MM.1S (cell line): ENCODE data around the gene TMEM229B.
"Not testable (repeated sequence)": the region's sequence is repeated elsewhere in the genome, so short reads cannot be mapped to it uniquely, and the experiment has no call there.

Experiments
- DNase-seq: peaks from one replicate; pipeline ENCODE4 v3.0.0-alpha.2; 2015
- H2AFZ ChIP-seq: fragments of 300-600 bp; sonication (generic); 2 replicates; pipeline ENCODE4 v1.6.0; 2016; ENCODE audit warnings: antibody characterized with exemption, low read length
- H3F3A ChIP-seq: fragments of 300-600 bp; sonication (generic); 2 replicates; pipeline ENCODE4 v1.6.1; 2016; ENCODE audit warnings: mild to moderate bottlenecking, antibody characterized with exemption, low read length, moderate library complexity, mixed read lengths; ENCODE audit not compliant: insufficient read depth
- H3K27ac ChIP-seq: fragments of 300-600 bp; sonication (generic); 2 replicates; pipeline ENCODE4 v1.5.1; 2016; ENCODE audit warnings: mild to moderate bottlenecking, low read length
- H3K27me3 ChIP-seq: fragments of 300-600 bp; sonication (generic); replicated peaks from 2 replicates; pipeline ENCODE4 v1.6.0; 2016; ENCODE audit warnings: low read length; ENCODE audit not compliant: insufficient read depth
- H3K36me3 ChIP-seq: fragments of 300-600 bp; sonication (generic); replicated peaks from 2 replicates; pipeline ENCODE4 v1.6.1; 2016; ENCODE audit warnings: mild to moderate bottlenecking, low read length, mixed read lengths; ENCODE audit not compliant: insufficient read depth
- H3K4me1 ChIP-seq: fragments of 300-600 bp; sonication (generic); 2 replicates; pipeline ENCODE4 v1.6.1; 2016; ENCODE audit warnings: low read length, mixed read lengths
- H3K4me2 ChIP-seq: fragments of 300-600 bp; sonication (generic); 2 replicates; pipeline ENCODE4 v1.6.0; 2016; ENCODE audit warnings: low read depth, low read length
- H3K4me3 ChIP-seq: fragments of 300-600 bp; sonication (generic); 2 replicates; pipeline ENCODE4 v1.5.1; 2016; ENCODE audit warnings: low read length, mixed read lengths
- H3K79me2 ChIP-seq: fragments of 300-600 bp; sonication (generic); 2 replicates; pipeline ENCODE4 v1.6.1; 2016; ENCODE audit warnings: mixed run types, low read length, mixed read lengths
- H3K9ac ChIP-seq: fragments of 300-600 bp; sonication (generic); 2 replicates; pipeline ENCODE4 v1.6.1; 2016; ENCODE audit warnings: low read length, mixed read lengths
- H3K9me2 ChIP-seq: fragments of 300-600 bp; sonication (generic); replicated peaks from 2 replicates; pipeline ENCODE4 v1.6.1; 2016; ENCODE audit warnings: mild to moderate bottlenecking, low read length, mixed read lengths; ENCODE audit not compliant: insufficient read depth
- H3K9me3 ChIP-seq: fragments of 300-600 bp; sonication (generic); replicated peaks from 2 replicates; pipeline ENCODE4 v1.6.1; 2016; ENCODE audit warnings: mild to moderate bottlenecking, low read length, mixed read lengths; ENCODE audit not compliant: insufficient read depth
- H4K20me1 ChIP-seq: fragments of 300-600 bp; sonication (generic); 2 replicates; pipeline ENCODE4 v1.6.1; 2016; ENCODE audit warnings: mild to moderate bottlenecking, low read length, moderate library complexity, mixed read lengths; ENCODE audit not compliant: insufficient read depth
- CTCF ChIP-seq: fragments of 300-600 bp; sonication (generic); IDR thresholded peaks from 2 replicates; pipeline ENCODE4 v1.5.1; 2016; ENCODE audit warnings: antibody characterized with exemption, low read length, mixed read lengths
- EZH2 ChIP-seq: fragments of 300-600 bp; sonication (generic); optimal IDR thresholded peaks from 2 replicates; pipeline ENCODE3; 2017; ENCODE audit warnings: low read depth, mild to moderate bottlenecking, antibody characterized with exemption, low read length, mixed read lengths
- EZH2phosphoT487 ChIP-seq: fragments of 300-600 bp; sonication (generic); IDR thresholded peaks from 2 replicates; pipeline ENCODE4 v1.6.1; 2018; ENCODE audit warnings: antibody characterized with exemption, low read length

Gene TMEM229B

GRCh38 chr14:67457782-67458181 is 30.7 kb downstream of the TMEM229B start:
- no peaks in the 10 kb centered on the region for H3K9me2 ChIP-seq
- no peak overlapping the region for H2AFZ ChIP-seq
- H3K4me1 ChIP-seq, result no peaks in the 10 kb centered on the region
- no peaks in the 10 kb centered on the region for H3K79me2 ChIP-seq
- no peak overlapping the region for H3K4me3 ChIP-seq
- H3K27me3 ChIP-seq, result no peaks in the 10 kb centered on the region
- H3F3A ChIP-seq, result no peaks in the 10 kb centered on the region
- no peak overlapping the region for H3K9ac ChIP-seq
- no peaks in the 10 kb centered on the region for H3K36me3 ChIP-seq
- no peak overlapping the region for H3K27ac ChIP-seq
- no peak for TF ChIP-seq EZH2phosphoT487
- TF ChIP-seq EZH2, result no peak
- TF ChIP-seq CTCF, result no peak
- H4K20me1 ChIP-seq, result no peaks in the 10 kb centered on the region
- DNase-seq, result no peak
- no peaks in the 10 kb centered on the region for H3K9me3 ChIP-seq
- H3K4me2 ChIP-seq, result no peak overlapping the region

DNA sequence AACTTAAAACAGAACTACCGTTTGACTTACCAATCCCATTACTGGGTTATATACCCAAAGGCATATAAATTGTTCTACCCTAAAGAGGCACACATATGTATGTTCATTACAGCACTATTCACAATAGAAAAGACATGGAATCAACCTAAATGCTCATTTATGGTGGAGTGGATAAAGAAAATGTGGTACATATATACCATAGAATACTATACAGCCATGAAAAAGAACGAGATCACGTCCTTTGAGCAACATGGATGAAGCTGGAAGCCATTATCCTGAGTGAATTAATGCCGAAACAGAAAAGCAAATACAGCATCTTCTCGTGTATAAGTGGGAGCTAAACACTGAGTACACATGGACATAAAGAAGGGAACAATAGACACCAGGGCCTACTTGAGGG is 31.8 kb downstream of the TMEM229B start:
- H3K27ac ChIP-seq, result no peak overlapping the region
- no peaks in the 10 kb centered on the region for H3K9me3 ChIP-seq
- H3K9ac ChIP-seq, result no peak overlapping the region
- TF ChIP-seq EZH2phosphoT487 (no peak), CTCF (no peak), EZH2 (no peak)
- H4K20me1 ChIP-seq, result no peaks in the 10 kb centered on the region
- H3F3A ChIP-seq, result no peaks in the 10 kb centered on the region
- no peak overlapping the region for H3K4me2 ChIP-seq
- no peaks in the 10 kb centered on the region for H3K79me2 ChIP-seq
- H3K27me3 ChIP-seq, result no peaks in the 10 kb centered on the region
- no peaks in the 10 kb centered on the region for H3K9me2 ChIP-seq
- H3K4me1 ChIP-seq, result no peaks in the 10 kb centered on the region
- no peak for DNase-seq
- no peaks in the 10 kb centered on the region for H3K36me3 ChIP-seq
- no peak overlapping the region for H3K4me3 ChIP-seq
- H2AFZ ChIP-seq, result no peak overlapping the region

DNA sequence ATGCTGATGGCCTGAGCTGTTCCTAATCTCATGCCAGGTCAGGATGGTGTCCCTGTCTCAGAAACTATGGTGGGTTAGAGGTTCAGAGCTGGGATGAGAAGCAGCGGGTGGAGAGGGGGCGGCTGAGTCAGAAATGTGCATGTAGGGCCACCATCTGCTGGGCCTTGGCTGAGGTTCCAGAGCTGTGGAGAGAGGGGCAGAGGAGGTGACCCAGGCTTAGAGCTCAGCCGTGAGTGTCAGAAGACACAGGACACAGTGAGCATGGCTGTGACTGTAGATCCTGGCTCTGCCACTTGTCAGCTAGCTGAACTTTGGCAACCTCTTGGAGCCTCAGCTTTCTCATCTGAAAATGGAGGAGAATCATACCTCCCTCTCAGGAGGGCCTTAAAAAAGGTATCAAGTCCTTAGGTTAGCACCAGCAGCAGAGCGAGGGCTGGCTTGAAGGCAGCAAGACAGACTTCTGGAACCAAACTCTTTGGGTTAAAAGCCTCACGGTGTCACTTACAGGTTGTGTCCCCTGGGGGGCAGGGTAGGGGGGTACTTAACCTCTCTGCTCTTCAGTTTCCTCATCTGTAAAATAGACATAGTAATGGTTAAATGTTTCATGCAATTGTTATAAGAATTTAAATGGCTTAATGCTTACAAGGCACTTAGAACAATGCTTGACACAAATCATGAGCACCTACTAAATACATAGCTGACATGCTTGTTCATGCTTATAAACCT is 34.8 kb downstream of the TMEM229B start:
- Histone ChIP-seq H3K9ac (no peak overlapping the region), H3K27ac (no peak overlapping the region), H3F3A (no peaks in the 10 kb centered on the region), H4K20me1 (no peaks in the 10 kb centered on the region), H3K4me3 (no peak overlapping the region), H3K4me1 (no peaks in the 10 kb centered on the region), H2AFZ (no peak overlapping the region), H3K79me2 (no peaks in the 10 kb centered on the region), H3K27me3 (no peaks in the 10 kb centered on the region), H3K4me2 (no peak overlapping the region), H3K36me3 (no peaks in the 10 kb centered on the region), H3K9me3 (no peaks in the 10 kb centered on the region), H3K9me2 (no peaks in the 10 kb centered on the region)
- no peak for DNase-seq
- no peak for TF ChIP-seq CTCF
- no peak for TF ChIP-seq EZH2phosphoT487
- no peak for TF ChIP-seq EZH2

GRCh38 chr14:67451667-67452066 is 36.9 kb downstream of the TMEM229B start:
- H3K36me3 ChIP-seq, H3K79me2 ChIP-seq, H2AFZ ChIP-seq, H3F3A ChIP-seq, H3K27me3 ChIP-seq, DNase-seq, H3K4me3 ChIP-seq, H4K20me1 ChIP-seq, H3K4me1 ChIP-seq, H3K27ac ChIP-seq, H3K9ac ChIP-seq, H3K9me2 ChIP-seq, H3K9me3 ChIP-seq, H3K4me2 ChIP-seq: not testable (repeated sequence)
